ENCODE results near the gene SLC36A1.
"Not testable (repeated sequence)": the region's sequence is repeated elsewhere in the genome, so short reads cannot be mapped to it uniquely, and the experiment has no call there.

SLC36A1 gene

GRCh38 chr5:151483647-151484046, 36.2 kb downstream of the SLC36A1 start:
- DNase-seq (ENCODE audit: low spot score) = no peak

GRCh38 chr5:151487544-151487943, 40.1 kb downstream of the SLC36A1 start:
- DNase-seq (ENCODE audit: low spot score) = no peak

- no peak for DNase-seq (ENCODE audit: low spot score)
Measured at GRCh38 chr5:151490627-151491026, 43.2 kb downstream of the SLC36A1 start.

- no peak for DNase-seq (ENCODE audit: low spot score)
Measured at GRCh38 chr5:151491062-151491461, 43.7 kb downstream of the SLC36A1 start.

GRCh38 chr5:151492729-151493128, 45.3 kb downstream of the SLC36A1 start:
- DNase-seq (ENCODE audit: low spot score) = peak; percentile 57

GRCh38 chr5:151493665-151494064, 46.3 kb downstream of the SLC36A1 start:
- no peak for DNase-seq (ENCODE audit: low spot score)

- DNase-seq (ENCODE audit: low spot score) = no peak
Measured at GRCh38 chr5:151495320-151495719, 47.9 kb downstream of the SLC36A1 start.

GRCh38 chr5:151496041-151496484, 48.7 kb downstream of the SLC36A1 start:
- no peak for DNase-seq (ENCODE audit: low spot score)

GRCh38 chr5:151497391-151498002, 50.1 kb downstream of the SLC36A1 start:
- no peak for DNase-seq (ENCODE audit: low spot score)

GRCh38 chr5:151498395-151499155, 51.2 kb downstream of the SLC36A1 start:
- no peak for DNase-seq (ENCODE audit: low spot score)

GRCh38 chr5:151499501-151500035, 52.2 kb downstream of the SLC36A1 start:
- no peak for DNase-seq (ENCODE audit: low spot score)

- DNase-seq (ENCODE audit: low spot score) = no peak
Measured at GRCh38 chr5:151504006-151504405, 56.6 kb downstream of the SLC36A1 start.

GRCh38 chr5:151508308-151508707, 60.9 kb downstream of the SLC36A1 start:
- DNase-seq (ENCODE audit: low spot score) = not testable (repeated sequence)

GRCh38 chr5:151509231-151509630, 61.8 kb downstream of the SLC36A1 start:
- DNase-seq (ENCODE audit: low spot score) = peak; percentile 61

GRCh38 chr5:151509836-151510235, 62.4 kb downstream of the SLC36A1 start:
- DNase-seq (ENCODE audit: low spot score) = no peak

- no peak for DNase-seq (ENCODE audit: low spot score)
Measured at GRCh38 chr5:151517122-151517920, 69.9 kb downstream of the SLC36A1 start.

GRCh38 chr5:151520294-151520693, 72.9 kb downstream of the SLC36A1 start:
- no peak for DNase-seq (ENCODE audit: low spot score)

- DNase-seq (ENCODE audit: low spot score) = no peak
Measured at GRCh38 chr5:151522226-151522625, 74.8 kb downstream of the SLC36A1 start.

- DNase-seq (ENCODE audit: low spot score) = peak; percentile 61
Measured at GRCh38 chr5:151523335-151523734, 75.9 kb downstream of the SLC36A1 start.

GRCh38 chr5:151528153-151528552, 80.8 kb downstream of the SLC36A1 start:
- no peak for DNase-seq (ENCODE audit: low spot score)

- DNase-seq (ENCODE audit: low spot score) = no peak
Measured at GRCh38 chr5:151528996-151529395, 81.6 kb downstream of the SLC36A1 start.

- no peak for DNase-seq (ENCODE audit: low spot score)
Measured at GRCh38 chr5:151531581-151531980, 84.2 kb downstream of the SLC36A1 start.

- DNase-seq (ENCODE audit: low spot score) = no peak
Measured at GRCh38 chr5:151532416-151532815, 85.0 kb downstream of the SLC36A1 start.
